Heart right ventricle (tissue), 16 donors: ENCODE results near the gene COMMD3. TPM values are rescaled to one million over a fixed set of nuclear protein-coding genes. Genes with fewer than 3 reads are reported as not detected.

Experiments
- ATAC-seq, 8 donors: fragments of 200-7000 bp; cut with Tn5 transposase; one replicate each; pipeline ENCODE4 v1.9.1; 2020; ENCODE audit warnings: mild to moderate bottlenecking in 8 of 8, moderate library complexity in 8 of 8, moderate number of reproducible peaks in 1 of 8
- DNase-seq, 2 donors: peaks; one replicate each; pipeline ENCODE4 v3.0.0-alpha.2; 2020
- H3K27ac ChIP-seq, 10 donors: fragments of 200-600 bp; sonication (generic) in 2 of 10; one replicate each; pipeline versions ENCODE4 v1.5.0 to v1.8.0; 2020 to 2022; ENCODE audit warnings: mild to moderate bottlenecking in 3 of 10
- H3K27me3 ChIP-seq, 7 donors: fragments of 200-600 bp; one replicate each; pipeline ENCODE4 v1.8.0; 2021 to 2022; ENCODE audit warnings: mild to moderate bottlenecking in 2 of 7
- H3K36me3 ChIP-seq, 9 donors: fragments of 200-600 bp; sonication (generic) in 1 of 9; one replicate each; pipeline versions ENCODE4 v1.5.0 to v1.8.0; 2020 to 2022; ENCODE audit warnings: mild to moderate bottlenecking in 2 of 9
- H3K4me1 ChIP-seq, 9 donors: fragments of 200-600 bp; sonication (generic) in 1 of 9; one replicate each; pipeline versions ENCODE4 v1.5.0 to v1.8.0; 2020 to 2022; ENCODE audit warnings: mild to moderate bottlenecking in 4 of 9
- H3K4me3 ChIP-seq, 10 donors: fragments of 200-600 bp; sonication (generic) in 2 of 10; one replicate each; pipeline versions ENCODE4 v1.5.0 to v1.8.0; 2020 to 2022; ENCODE audit warnings: mild to moderate bottlenecking in 7 of 10, moderate library complexity in 2 of 10
- H3K9me3 ChIP-seq, 11 donors: fragments of 200-600 bp in 10 of 11; sonication (generic) in 2 of 11; one replicate each; pipeline versions ENCODE4 v1.5.0 to v1.8.0; 2013 to 2022; ENCODE audit warnings: mild to moderate bottlenecking in 2 of 11, control low read depth in 1 of 11, moderate library complexity in 1 of 11
- WGBS, 2 donors: extraction: QIAGEN DNeasy Blood & Tissue Kit; methylation state at CpG; one replicate each; pipeline ENCODE4 v1.1.7; 2013; ENCODE audit warnings: inconsistent platforms in 1 of 2; 5-methylcytosine and 5-hydroxymethylcytosine counted together
- intact Hi-C, 10 donors: fragments of 100-400 bp; cut with DNase I; formaldehyde crosslinking; loops; one replicate each; pipeline versions ENCODE4 v1.11.1 to v1.14.2; 2022
- polyA plus RNA-seq, 2 donors: library from polyadenylated mRNA; stranded (reverse); fragments of 200-250 nt; gene quantifications; one replicate each; pipeline ENCODE4 v1.2.3, GENCODE V29; 2013
- total RNA-seq, 10 donors: library from RNA; stranded (reverse); fragmentation: NEBNext Ultra II Directional in 3 of 10; extraction: Animal tissue kit (Norgen Biotek cat#: 25700) in 3 of 10; gene quantifications; one replicate each; pipeline versions ENCODE4 v1.2.1 to v1.2.4, GENCODE V29; 2021 to 2023
- TF ChIP-seq, protein P1 (sequence below), 9 donors: fragments of 200-600 bp; sonication (generic) in 2 of 9; IDR thresholded peaks; one replicate each; pipeline versions ENCODE4 v1.5.0 to v1.8.0; 2021 to 2022; ENCODE audit warnings: antibody characterized with exemption in 9 of 9, mild to moderate bottlenecking in 5 of 9, moderate library complexity in 1 of 9
- donor health status: Arrhythmogenic right ventricular cardiomyopathy.
- donor health status: ischemic (EF 13 %, LVEDD 7.1; RV severe dilation, severe dysfunction).
- donor health status: healthy with polysubstance abuse.
- donor health status: DM: no; HTN: yes; CAD: no.
- donor health status: DM: no; HTN: no; CAD: no.
- donor health status: ischemic (EF 25% LVEDD 6.9; RV normal size, moderate dysfunction).
- donor health status: ischemic (EF 25% LVEDD 5.7; RV mildly dilated, moderate dysfunction).
- donor health status: healthy.
- donor health status: DM: yes; HTN: yes; CAD: no.
- donor health status: Ischemic cardiomyopathy.
- donor health status: ischemic (EF 35%, LVEDD 5.7; RV mildly dilated, moderate dysfunction).
- donor health status: nonischemic (EF 11% LVEDD 7.7; RV severe dilation, severe dysfunction).
- donor health status: DM: yes; HTN: yes; CAD: no.
- donor health status: PGD.
- donor health status: ischemic (EF 29% LVEDD 5.4; RV normal size, mild dysfunction).
- donor health status: nonischemic (EF 23%, LVEDD 6.1; RV moderate dilation, normal function).

The COMMD3 gene
- total and polyA plus RNA-seq, 12 donors = 62.2 to 95.0 (median 80.6) TPM

DNA sequence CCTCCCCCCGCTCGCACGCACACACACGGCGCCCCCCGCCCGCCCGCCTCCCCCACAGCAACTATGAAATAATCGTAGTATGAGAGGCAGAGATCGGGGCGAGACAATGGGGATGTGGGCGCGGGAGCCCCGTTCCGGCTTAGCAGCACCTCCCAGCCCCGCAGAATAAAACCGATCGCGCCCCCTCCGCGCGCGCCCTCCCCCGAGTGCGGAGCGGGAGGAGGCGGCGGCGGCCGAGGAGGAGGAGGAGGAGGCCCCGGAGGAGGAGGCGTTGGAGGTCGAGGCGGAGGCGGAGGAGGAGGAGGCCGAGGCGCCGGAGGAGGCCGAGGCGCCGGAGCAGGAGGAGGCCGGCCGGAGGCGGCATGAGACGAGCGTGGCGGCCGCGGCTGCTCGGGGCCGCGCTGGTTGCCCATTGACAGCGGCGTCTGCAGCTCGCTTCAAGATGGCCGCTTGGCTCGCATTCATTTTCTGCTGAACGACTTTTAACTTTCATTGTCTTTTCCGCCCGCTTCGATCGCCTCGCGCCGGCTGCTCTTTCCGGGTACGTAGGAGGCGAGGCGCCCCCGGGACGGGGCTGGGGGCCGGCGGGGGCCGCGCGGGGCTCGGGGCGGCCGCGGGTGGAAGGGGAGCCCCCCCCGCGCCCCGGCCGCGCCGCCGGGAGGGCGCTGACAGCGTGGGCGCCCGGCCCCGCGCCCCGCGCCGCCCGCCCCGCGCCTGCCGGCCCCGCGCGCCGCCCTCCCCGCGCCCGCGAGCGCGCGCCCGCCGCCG is 5.2 kb downstream of the COMMD3 start:
- H3K4me3 ChIP-seq = peak overlapping the region; percentile 74 to 96 (median 92)
- TF ChIP-seq, protein P1, sequence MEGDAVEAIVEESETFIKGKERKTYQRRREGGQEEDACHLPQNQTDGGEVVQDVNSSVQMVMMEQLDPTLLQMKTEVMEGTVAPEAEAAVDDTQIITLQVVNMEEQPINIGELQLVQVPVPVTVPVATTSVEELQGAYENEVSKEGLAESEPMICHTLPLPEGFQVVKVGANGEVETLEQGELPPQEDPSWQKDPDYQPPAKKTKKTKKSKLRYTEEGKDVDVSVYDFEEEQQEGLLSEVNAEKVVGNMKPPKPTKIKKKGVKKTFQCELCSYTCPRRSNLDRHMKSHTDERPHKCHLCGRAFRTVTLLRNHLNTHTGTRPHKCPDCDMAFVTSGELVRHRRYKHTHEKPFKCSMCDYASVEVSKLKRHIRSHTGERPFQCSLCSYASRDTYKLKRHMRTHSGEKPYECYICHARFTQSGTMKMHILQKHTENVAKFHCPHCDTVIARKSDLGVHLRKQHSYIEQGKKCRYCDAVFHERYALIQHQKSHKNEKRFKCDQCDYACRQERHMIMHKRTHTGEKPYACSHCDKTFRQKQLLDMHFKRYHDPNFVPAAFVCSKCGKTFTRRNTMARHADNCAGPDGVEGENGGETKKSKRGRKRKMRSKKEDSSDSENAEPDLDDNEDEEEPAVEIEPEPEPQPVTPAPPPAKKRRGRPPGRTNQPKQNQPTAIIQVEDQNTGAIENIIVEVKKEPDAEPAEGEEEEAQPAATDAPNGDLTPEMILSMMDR (IDR thresholded peaks at IDR 0.05) = no peak
- no peaks in the 10 kb centered on the region for H3K9me3 ChIP-seq
- DNase-seq = peak in 1 of 2 donors; percentile 77
- peaks cover 0 to 33% (median 5%) of the 10 kb centered on the region in 7 donors for H3K27me3 ChIP-seq
- ATAC-seq = peak; percentile 28 to 79 (median 40)
- peaks cover 3 to 70% (median 65%) of the 10 kb centered on the region in 9 donors for H3K4me1 ChIP-seq
- H3K36me3 ChIP-seq = peaks cover 0 to 2% (median 0%) of the 10 kb centered on the region in 9 donors
- intact Hi-C loops = loop anchor here in 5 of 10 donors (5.0 to 10.0 kb wide), 6 partner anchors 94 to 827 kb away; partner anchors contain the start of genes DNAJC1 (in 1 of the 5) and PIP4K2A (in 1 of the 5)
- peak overlapping the region; percentile 88 to 97 (median 95) for H3K27ac ChIP-seq
- WGBS, 2 donors = 0 to 2% methylated on average over 57 to 104 of the region's 114 CpGs

DNA sequence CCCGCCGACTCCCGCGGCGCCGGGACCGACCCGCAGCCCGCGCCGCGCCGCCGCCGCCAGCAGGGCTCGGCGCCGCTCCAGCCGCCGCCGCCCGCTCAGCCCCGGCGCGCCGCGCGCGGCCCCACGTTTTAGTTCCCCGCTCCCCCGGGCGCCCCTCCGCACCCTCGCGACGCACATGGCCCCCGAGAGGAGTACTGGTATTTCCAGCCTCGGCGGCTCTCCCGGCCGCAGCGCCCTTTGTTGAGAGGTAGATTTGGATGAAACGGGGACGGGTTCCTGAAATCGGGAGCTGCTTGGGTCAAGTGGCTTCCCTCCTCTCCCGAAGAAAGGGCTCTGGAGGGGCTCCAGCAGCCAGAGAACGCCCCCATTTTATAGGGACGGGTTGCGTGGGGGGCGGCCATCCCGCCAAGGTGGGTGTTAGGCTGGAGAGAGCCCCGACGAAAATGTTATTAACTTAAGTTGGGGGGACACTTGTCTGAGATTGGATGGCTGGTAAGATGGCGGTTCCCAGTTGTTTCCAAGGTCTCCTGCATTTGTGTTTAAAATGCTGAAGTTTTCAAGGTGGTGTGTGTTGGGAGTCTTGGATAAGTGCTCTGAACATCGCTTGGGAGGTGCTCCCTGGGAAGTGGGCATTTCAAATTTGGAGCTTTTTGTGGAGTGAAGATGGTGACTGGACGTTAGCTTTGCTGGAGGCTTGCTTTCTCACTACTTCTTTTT is 5.9 kb downstream of the COMMD3 start:
- 1 to 2% methylated on average over 43 to 57 of the region's 57 CpGs for WGBS, 2 donors
- ATAC-seq (no peak), DNase-seq (peak in 1 of 2 donors; percentile 45)
- TF ChIP-seq, protein P1 (IDR thresholded peaks at IDR 0.05) = no peak
- peaks cover 0 to 33% (median 5%) of the 10 kb centered on the region in 7 donors for H3K27me3 ChIP-seq
- H3K4me1 ChIP-seq = peaks cover 3 to 69% (median 65%) of the 10 kb centered on the region in 9 donors
- intact Hi-C loops = loop anchor here in 5 of 10 donors (5.0 to 10.0 kb wide), 6 partner anchors 95 to 827 kb away; partner anchors contain the start of genes DNAJC1 (in 1 of the 5) and PIP4K2A (in 1 of the 5)
- peaks cover 0 to 9% (median 0%) of the 10 kb centered on the region in 9 donors for H3K36me3 ChIP-seq
- no peaks in the 10 kb centered on the region for H3K9me3 ChIP-seq
- peak overlapping the region; percentile 57 to 79 (median 73) for H3K4me3 ChIP-seq
- H3K27ac ChIP-seq = peak overlapping the region in 5 of 10 donors; percentile 26 to 56 (median 34)

DNA sequence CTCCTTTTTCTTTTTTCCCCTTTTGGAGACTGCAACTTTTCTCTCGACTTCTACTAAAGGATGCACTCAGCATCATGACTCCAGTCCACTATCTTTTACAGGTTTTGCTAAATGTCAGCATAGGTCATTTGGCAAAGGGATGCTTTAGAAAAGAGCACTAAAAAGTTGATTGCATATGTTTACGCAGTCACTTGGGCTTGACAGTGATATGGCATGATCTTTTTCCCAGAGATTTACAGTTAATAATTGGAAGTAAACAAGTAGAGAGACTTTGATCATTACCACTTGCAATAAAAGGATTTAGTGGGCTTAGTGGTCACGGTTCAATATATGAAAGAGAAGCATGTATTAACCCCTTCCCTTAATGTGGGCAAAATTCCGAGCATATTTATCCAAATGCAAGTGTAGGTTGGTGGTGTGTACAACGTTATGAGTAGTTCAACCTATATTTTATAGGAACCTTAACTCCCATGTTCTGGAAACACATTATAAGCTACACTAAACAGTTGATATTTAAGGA is 6.5 kb downstream of the COMMD3 start:
- no peak for ATAC-seq
- peaks cover 0 to 33% (median 5%) of the 10 kb centered on the region in 7 donors for H3K27me3 ChIP-seq
- peak overlapping the region; percentile 57 to 79 (median 73) for H3K4me3 ChIP-seq
- DNase-seq = no peak
- peak overlapping the region in 2 of 10 donors; percentile 26 to 56 for H3K27ac ChIP-seq
- no peaks in the 10 kb centered on the region for H3K9me3 ChIP-seq
- 78 to 85% methylated on average over 5 of the region's 5 CpGs for WGBS, 2 donors
- TF ChIP-seq, protein P1 (IDR thresholded peaks at IDR 0.05) = no peak
- intact Hi-C loops = loop anchor here in 5 of 10 donors (5.0 to 10.0 kb wide), 6 partner anchors 95 to 828 kb away; partner anchors contain the start of genes DNAJC1 (in 1 of the 5) and PIP4K2A (in 1 of the 5)
- H3K36me3 ChIP-seq = peaks cover 0 to 15% (median 0%) of the 10 kb centered on the region in 9 donors
- H3K4me1 ChIP-seq = peaks cover 3 to 63% (median 59%) of the 10 kb centered on the region in 9 donors
